ENCODE measurements around the gene ABCA8. TPM values are rescaled to one million over a fixed set of nuclear protein-coding genes. Genes with fewer than 3 reads are reported as not detected.

Gene ABCA8
- total RNA-seq, 1 donor = 2.2 TPM

DNA sequence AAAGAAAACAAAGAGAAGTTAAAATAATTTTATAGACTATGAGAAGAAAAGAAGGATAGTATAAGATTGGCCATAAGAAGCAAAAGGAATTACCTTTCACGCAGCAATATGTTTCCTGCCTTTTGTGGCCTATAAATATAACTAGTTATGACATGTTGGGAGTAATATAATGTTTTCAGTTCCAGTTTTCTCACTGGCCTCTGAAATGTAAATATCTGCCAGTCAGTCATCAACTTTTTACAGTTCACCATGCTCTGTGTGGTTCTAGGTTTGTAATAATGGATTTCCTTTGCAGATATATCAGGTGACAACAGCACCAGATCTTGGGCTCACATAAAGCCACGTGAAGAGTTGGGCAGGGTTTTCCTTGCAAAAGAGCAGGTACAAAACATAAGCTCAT is 94.3 kb downstream of the ABCA8 start:
- no peak for DNase-seq (ENCODE audit: low read depth)
- no peak for TF ChIP-seq CTCF (IDR thresholded peaks at IDR 0.05; ENCODE audit: insufficient read depth, low read depth, low read length)
- H3K4me3 ChIP-seq (ENCODE audit: low read depth, low read length) = no peak overlapping the region

DNA sequence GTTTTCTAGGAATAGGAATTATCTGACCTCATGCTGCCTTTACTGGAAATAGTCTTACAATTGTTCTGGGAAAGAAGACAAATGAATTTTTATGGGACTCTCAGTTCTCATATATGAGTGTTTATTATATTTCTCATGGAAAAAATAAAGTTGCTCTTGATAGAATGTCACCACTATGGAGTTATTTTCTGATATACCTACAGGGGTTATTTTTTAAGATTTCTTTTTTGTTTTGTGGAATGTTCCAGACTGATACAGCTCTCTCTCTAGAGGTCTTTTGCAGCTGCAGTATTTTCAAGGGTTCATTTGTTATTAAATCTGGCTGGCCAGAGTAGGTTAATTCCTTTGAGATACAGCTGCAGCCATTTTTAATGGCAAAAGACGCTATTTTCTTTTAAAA is 100.7 kb downstream of the ABCA8 start:
- TF ChIP-seq CTCF (IDR thresholded peaks at IDR 0.05; ENCODE audit: insufficient read depth, low read depth, low read length) = no peak
- DNase-seq (ENCODE audit: low read depth) = no peak
- H3K4me3 ChIP-seq (ENCODE audit: low read depth, low read length) = no peak overlapping the region

DNA sequence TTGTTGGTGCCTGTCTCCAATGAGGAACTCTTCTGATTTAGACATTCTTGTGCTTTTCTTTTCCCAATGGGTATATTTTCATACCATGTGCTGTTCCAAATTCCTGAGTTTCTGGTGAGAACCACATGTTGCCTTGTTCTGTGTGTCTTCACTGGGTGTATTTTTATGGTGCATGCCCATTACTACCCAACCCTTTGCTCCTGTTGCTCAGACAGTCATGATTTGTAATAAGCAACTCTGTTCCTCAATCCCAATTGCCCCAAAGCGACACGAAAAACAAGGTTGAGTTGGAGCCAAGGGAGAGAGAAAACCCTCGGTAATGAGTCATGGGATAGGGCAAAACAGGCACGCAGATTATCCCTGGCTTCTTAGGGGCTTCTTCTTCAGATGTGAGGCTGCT is 101.8 kb downstream of the ABCA8 start:
- H3K4me3 ChIP-seq (ENCODE audit: low read depth, low read length) = no peak overlapping the region
- no peak for TF ChIP-seq CTCF (IDR thresholded peaks at IDR 0.05; ENCODE audit: insufficient read depth, low read depth, low read length)
- DNase-seq (ENCODE audit: low read depth) = no peak

DNA sequence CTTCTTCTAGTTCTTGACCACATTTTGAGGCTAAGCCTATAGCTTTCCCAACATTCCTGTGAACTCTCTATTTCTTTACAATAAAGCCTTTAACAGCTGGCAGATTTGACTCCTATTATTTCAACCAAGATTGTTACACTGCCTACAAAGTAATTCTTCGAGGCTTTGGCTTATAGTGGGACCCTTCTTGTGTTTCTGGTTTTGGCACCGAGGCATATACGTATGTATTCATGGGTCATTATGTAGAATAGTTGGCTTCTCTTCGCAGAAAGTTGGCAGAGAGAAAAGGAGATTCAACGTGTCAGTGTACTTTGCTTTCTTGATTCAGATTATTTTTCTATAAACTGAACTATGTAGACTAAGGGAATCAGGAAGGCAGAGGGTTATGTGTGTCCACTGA is 102.2 kb downstream of the ABCA8 start:
- no peak for DNase-seq (ENCODE audit: low read depth)
- no peak overlapping the region for H3K4me3 ChIP-seq (ENCODE audit: low read depth, low read length)
- TF ChIP-seq CTCF (IDR thresholded peaks at IDR 0.05; ENCODE audit: insufficient read depth, low read depth, low read length) = no peak

DNA sequence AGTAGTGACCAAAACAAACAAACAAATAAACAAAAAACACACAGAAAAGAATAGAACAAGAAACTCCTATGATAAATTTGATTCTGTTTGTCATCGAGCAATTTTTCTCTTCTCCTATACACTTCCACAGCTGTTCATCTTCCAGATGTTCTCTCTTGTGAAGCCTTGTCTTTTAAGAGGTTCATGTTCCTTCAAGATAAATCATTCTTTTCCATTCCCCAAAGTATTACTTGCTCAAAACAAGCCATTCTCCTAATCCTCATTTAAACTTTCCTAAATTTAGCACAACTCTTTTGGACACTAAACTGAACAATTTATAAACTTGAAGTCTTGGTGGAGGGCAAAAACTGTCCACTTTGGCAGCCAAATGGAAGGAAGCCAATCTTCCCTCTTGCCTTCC is 103.3 kb downstream of the ABCA8 start:
- TF ChIP-seq CTCF (IDR thresholded peaks at IDR 0.05; ENCODE audit: insufficient read depth, low read depth, low read length) = no peak
- DNase-seq (ENCODE audit: low read depth) = no peak
- no peak overlapping the region for H3K4me3 ChIP-seq (ENCODE audit: low read depth, low read length)

GRCh38 chr17:68850749-68851510 is 104.3 kb downstream of the ABCA8 start:
- TF ChIP-seq CTCF (IDR thresholded peaks at IDR 0.05; ENCODE audit: insufficient read depth, low read depth, low read length) = no peak
- DNase-seq (ENCODE audit: low read depth) = peak; percentile 30
- no peak overlapping the region for H3K4me3 ChIP-seq (ENCODE audit: low read depth, low read length)
